H1 (cell line): ENCODE data around the gene ENPP6. TPM values are rescaled to one million over a fixed set of nuclear protein-coding genes. Genes with fewer than 3 reads are reported as not detected.

ENCODE experiments used
- CTCF ChIA-PET: fragments of 300-600 bp; sonication (Branson Sonifier 250); formaldehyde crosslinking; loops from one replicate; lab custom pipeline; 2021; ENCODE audit not compliant: partially characterized antibody; lab: Charles Lee
- POLR2A ChIA-PET: fragments of 300-600 bp; sonication (Branson Sonifier 250); formaldehyde crosslinking; loops from one replicate; lab custom pipeline; 2021; ENCODE audit warnings: inconsistent platforms; ENCODE audit not compliant: partially characterized antibody; lab: Charles Lee
- DNase-seq, 2 experiments: peaks; one replicate each; pipeline versions ENCODE4 v3.0.0 to v3.0.0-alpha.2; 2010 to 2022; ENCODE audit warnings: low spot score in 2 of 2, low read depth in 1 of 2, mixed read lengths in 1 of 2
- FAIRE-seq: peaks from 2 replicates; lab custom pipeline; 2011; peaks lifted over from hg19 to GRCh38; lab: Jason Lieb, UNC
- H2AFZ ChIP-seq: 2 replicates; pipeline ENCODE4 v1.8.1; 2012; ENCODE audit warnings: low read length, inconsistent platforms
- H2AK5ac ChIP-seq: 2 replicates; pipeline ENCODE4 v1.6.1; 2013; ENCODE audit warnings: low read depth, low read length
- H2BK120ac ChIP-seq: replicated peaks from 2 replicates; pipeline ENCODE3; 2013; ENCODE audit warnings: low read depth, low read length, inconsistent platforms
- H2BK12ac ChIP-seq: 2 replicates; pipeline ENCODE4 v1.6.1; 2013; ENCODE audit warnings: low read depth, low read length
- H2BK15ac ChIP-seq: 2 replicates; pipeline ENCODE4 v1.6.1; 2013; ENCODE audit warnings: low read length
- H2BK20ac ChIP-seq: 2 replicates; pipeline ENCODE4 v1.6.1; 2013; ENCODE audit warnings: low read length
- H2BK5ac ChIP-seq: 2 replicates; pipeline ENCODE4 v1.6.1; 2013; ENCODE audit warnings: low read depth, low read length
- H3K14ac ChIP-seq: 2 replicates; pipeline ENCODE4 v1.6.1; 2013; ENCODE audit warnings: inconsistent platforms; ENCODE audit not compliant: insufficient read length
- H3K18ac ChIP-seq: 2 replicates; pipeline ENCODE4 v1.6.1; 2013; ENCODE audit warnings: low read length; ENCODE audit errors: extremely low read depth
- H3K23ac ChIP-seq: 2 replicates; pipeline ENCODE4 v1.6.1; 2013; ENCODE audit warnings: inconsistent platforms; ENCODE audit not compliant: insufficient read length
- H3K23me2 ChIP-seq: 2 replicates; pipeline ENCODE4 v1.6.1; 2013; ENCODE audit warnings: low read depth, low read length
- H3K27ac ChIP-seq: 2 replicates; pipeline ENCODE4 v1.6.1; 2011; ENCODE audit warnings: low read depth, low read length, inconsistent platforms
- H3K27me3 ChIP-seq, 4 experiments: replicated peaks in 1 of 4; 1 replicate in 1 of 4; 2 replicates in 3 of 4; pipeline versions ENCODE4 v1.6.1 to v1.8.1; 2011 to 2013; ENCODE audit warnings: low read length in 3 of 4, mild to moderate bottlenecking in 3 of 4, inconsistent platforms in 2 of 4, mixed read lengths in 2 of 4, moderate library complexity in 1 of 4; ENCODE audit not compliant: control insufficient read depth in 3 of 4, insufficient read depth in 3 of 4; ENCODE audit errors: extremely low read depth in 1 of 4
- H3K36me3 ChIP-seq, 4 experiments: 2 replicates each; pipeline versions ENCODE4 v1.6.1 to v1.8.1; 2011 to 2013; ENCODE audit warnings: mild to moderate bottlenecking in 4 of 4, low read length in 3 of 4, moderate library complexity in 2 of 4, control low read depth in 1 of 4, inconsistent platforms in 1 of 4; ENCODE audit not compliant: insufficient read depth in 4 of 4, control insufficient read depth in 2 of 4
- H3K4ac ChIP-seq: replicated peaks from 2 replicates; pipeline ENCODE3; 2013; ENCODE audit warnings: low read length, low read depth, mixed read lengths, inconsistent platforms; ENCODE audit not compliant: insufficient read length
- H3K4me1 ChIP-seq, 4 experiments: replicated peaks in 1 of 4; 1 replicate in 1 of 4; 2 replicates in 3 of 4; pipeline versions ENCODE4 v1.6.1 to v1.8.1; 2011 to 2013; ENCODE audit warnings: low read length in 3 of 4, inconsistent platforms in 2 of 4, mixed read lengths in 1 of 4; ENCODE audit not compliant: insufficient read depth in 4 of 4, control insufficient read depth in 3 of 4
- H3K4me2 ChIP-seq, 2 experiments: 2 replicates each; pipeline versions ENCODE4 v1.6.1 to v1.8.1; 2011 to 2013; ENCODE audit warnings: low read depth in 2 of 2, low read length in 2 of 2, control low read depth in 1 of 2, inconsistent platforms in 1 of 2, mild to moderate bottlenecking in 1 of 2; ENCODE audit not compliant: insufficient read depth in 1 of 2
- H3K4me3 ChIP-seq, 4 experiments: fragments of 200-600, 300-600 bp in 1 of 4; sonication (generic), shearing (Covaris generic), sonication (Bioruptor Twin) in 1 of 4; 2 replicates each; pipeline versions ENCODE4 v1.5.1 to v1.8.1; 2011 to 2016; ENCODE audit warnings: low read length in 4 of 4, low read depth in 3 of 4, control low read depth in 2 of 4, inconsistent platforms in 2 of 4, mild to moderate bottlenecking in 2 of 4, mixed read lengths in 1 of 4, moderate library complexity in 1 of 4; ENCODE audit not compliant: insufficient read depth in 2 of 4; ENCODE audit errors: extremely low read depth in 1 of 4
- H3K56ac ChIP-seq: replicated peaks from 2 replicates; pipeline ENCODE3; 2013; ENCODE audit warnings: low read depth, mild to moderate bottlenecking, mixed read lengths, low read length, inconsistent platforms; ENCODE audit not compliant: insufficient read length
- H3K79me1 ChIP-seq: 2 replicates; pipeline ENCODE4 v1.6.1; 2013; ENCODE audit warnings: low read depth, low read length, control low read depth
- H3K79me2 ChIP-seq, 2 experiments: 2 replicates each; pipeline versions ENCODE4 v1.6.1 to v1.8.1; 2012 to 2013; ENCODE audit warnings: low read length in 2 of 2, mild to moderate bottlenecking in 2 of 2, inconsistent platforms in 1 of 2; ENCODE audit not compliant: insufficient read depth in 2 of 2, control insufficient read depth in 1 of 2
- H3K9ac ChIP-seq, 4 experiments: replicated peaks in 1 of 4; 1 replicate in 1 of 4; 2 replicates in 3 of 4; pipeline versions ENCODE4 v1.6.1 to v1.8.1; 2011 to 2013; ENCODE audit warnings: low read depth in 3 of 4, low read length in 3 of 4, control low read depth in 2 of 4, mild to moderate bottlenecking in 2 of 4, moderate library complexity in 2 of 4, inconsistent platforms in 1 of 4; ENCODE audit errors: extremely low read depth in 1 of 4
- H3K9me3 ChIP-seq, 2 experiments: 2 replicates each; pipeline versions ENCODE4 v1.6.1 to v1.8.1; 2012 to 2013; ENCODE audit warnings: mild to moderate bottlenecking in 2 of 2, moderate library complexity in 2 of 2, control low read depth in 1 of 2, inconsistent platforms in 1 of 2, low read depth in 1 of 2, low read length in 1 of 2, mixed read lengths in 1 of 2; ENCODE audit not compliant: insufficient read depth in 2 of 2
- H4K20me1 ChIP-seq, 2 experiments: replicated peaks in 1 of 2; 2 replicates each; pipeline versions ENCODE3 to v1.8.1; 2011 to 2013; ENCODE audit warnings: inconsistent platforms in 2 of 2, low read length in 2 of 2, mild to moderate bottlenecking in 1 of 2; ENCODE audit not compliant: insufficient read depth in 2 of 2, control insufficient read depth in 1 of 2
- H4K5ac ChIP-seq: 2 replicates; pipeline ENCODE4 v1.6.1; 2013; ENCODE audit warnings: low read length, low read depth, mixed read lengths, inconsistent platforms; ENCODE audit not compliant: insufficient read length
- H4K8ac ChIP-seq: 2 replicates; pipeline ENCODE4 v1.8.0; 2013; ENCODE audit warnings: mild to moderate bottlenecking, moderate library complexity, low read length, inconsistent platforms; ENCODE audit not compliant: insufficient read depth; ENCODE audit errors: extremely low read depth
- H4K91ac ChIP-seq: replicated peaks from 2 replicates; pipeline ENCODE3; 2013; ENCODE audit warnings: low read length, mixed read lengths, inconsistent platforms; ENCODE audit not compliant: insufficient read length
- CBX5 ChIP-seq: fragments of 300-800, 300-1000 bp; sonication (generic); IDR thresholded peaks from 2 replicates; pipeline ENCODE4 v1.7.1; 2016; ENCODE audit warnings: antibody characterized with exemption, low read length, low read depth
- CREB1 ChIP-seq: IDR thresholded peaks from 2 replicates; pipeline ENCODE4 v1.6.1; 2012; ENCODE audit warnings: inconsistent platforms
- EP300 ChIP-seq, 2 experiments: IDR thresholded peaks; 1 replicate in 1 of 2; 2 replicates in 1 of 2; pipeline ENCODE4 v1.6.1; 2011 to 2012; ENCODE audit warnings: low read depth in 2 of 2, low read length in 2 of 2, mild to moderate bottlenecking in 2 of 2, borderline replicate concordance in 1 of 2, inconsistent platforms in 1 of 2, moderate library complexity in 1 of 2
- POLR2AphosphoS5 ChIP-seq: IDR thresholded peaks from 2 replicates; pipeline ENCODE4 v1.6.1; 2011; ENCODE audit warnings: low read depth, low read length
- SP4 ChIP-seq: IDR thresholded peaks from 2 replicates; pipeline ENCODE4 v1.6.1; 2012; ENCODE audit warnings: low read length, inconsistent platforms
- SUZ12 ChIP-seq: fragments of 200-600 bp; sonication (generic); IDR thresholded peaks from 2 replicates; pipeline ENCODE4 v1.6.1; 2012; ENCODE audit warnings: mild to moderate bottlenecking, inconsistent platforms, low read length, moderate library complexity, mixed read lengths
- TCF12 ChIP-seq: IDR thresholded peaks from 2 replicates; pipeline ENCODE4 v1.6.1; 2011; ENCODE audit warnings: low read depth, mild to moderate bottlenecking, low read length
- WGBS, 2 experiments: shearing (Covaris generic) in 1 of 2; methylation state at CpG; one replicate each; pipeline versions ENCODE4 v1.1.6 to v1.1.7; 2013 to 2015; ENCODE audit warnings: low lambda C conversion rate in 2 of 2, mixed read lengths in 2 of 2, inconsistent platforms in 1 of 2, low coverage in 1 of 2, missing lambda C conversion rate in 1 of 2; ENCODE audit not compliant: insufficient replicate concordance in 2 of 2, insufficient coverage in 1 of 2, insufficient read length in 1 of 2; ENCODE audit errors: extremely low coverage in 1 of 2, missing lambda C conversion rate in 1 of 2; 5-methylcytosine and 5-hydroxymethylcytosine counted together
- polyA plus RNA-seq, 7 experiments: library from polyadenylated mRNA; depleted of rRNA in 3 of 7; stranded (reverse) in 5 of 7; unstranded in 2 of 7; fragments of >200 nt in 5 of 7; fragments of 200-250 nt in 2 of 7; gene quantifications; 1 replicate in 5 of 7; 2 replicates in 1 of 7; 4 replicates in 1 of 7; pipeline versions ENCODE4 v1.2.1 to v1.2.3, GENCODE V29; 2011 to 2013; ENCODE audit warnings: missing spikeins in 2 of 7, mixed read lengths in 2 of 7
- total RNA-seq: library from RNA; stranded (reverse); fragmentation: NEBNext Ultra II Directional; extraction: Animal tissue kit (Norgen Biotek cat#: 25700); gene quantifications from 2 replicates; pipeline ENCODE4 v1.2.1, GENCODE V29; 2021

The ENPP6 gene
- total and polyA plus RNA-seq, 2 of the 8 experiments (the other 6 are each of a cell fraction or from before 2014, with no cell fraction given): 0.11 to 0.20 TPM

DNA sequence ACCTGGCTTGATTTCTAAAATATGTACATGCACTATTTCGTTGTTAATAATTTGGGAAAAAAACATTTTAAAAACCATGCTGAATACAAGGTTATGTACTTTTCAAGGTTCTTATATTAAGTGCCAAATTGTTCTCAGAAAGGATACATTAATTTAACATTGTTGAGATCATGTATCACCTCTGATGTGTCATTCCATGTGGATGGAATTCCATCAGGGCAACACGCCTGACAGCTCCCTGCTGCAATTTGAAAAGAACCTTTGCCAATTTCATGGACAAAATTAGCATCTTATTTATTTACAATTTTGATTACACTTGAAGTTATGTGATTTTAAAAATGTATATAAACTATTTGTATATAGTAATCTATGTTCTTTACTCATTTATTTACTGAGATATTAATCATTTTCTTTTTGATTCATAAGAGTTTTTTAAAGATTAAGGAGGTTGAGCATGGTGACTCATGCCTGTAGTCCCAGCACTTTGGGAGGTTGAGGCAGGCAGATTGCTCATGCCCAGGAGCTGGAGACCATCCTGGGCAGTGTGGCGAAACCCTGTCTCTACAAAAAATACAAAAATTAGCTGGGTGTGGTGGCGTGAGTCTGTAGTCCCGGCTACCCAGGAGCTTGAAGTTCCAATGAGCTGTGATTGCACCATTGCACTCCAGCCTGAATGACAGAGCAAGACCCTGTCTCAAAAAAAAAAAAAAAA is 142.8 kb downstream of the ENPP6 start:
- ChIA-PET CTCF (interaction anchor here (0.9 to 1.6 kb wide), 3 partner anchors 10 to 25 kb away, joined by 3 to 5 read pairs (median 4); no protein-coding TSS in a partner anchor), POLR2A (no interaction called here)
- Histone ChIP-seq H3K14ac (no peak overlapping the region), H3K4me2 (no peak overlapping the region), H3K9ac (no peak overlapping the region), H3K79me2 (no peaks in the 10 kb centered on the region), H3K4ac (no peak overlapping the region), H3K79me1 (no peaks in the 10 kb centered on the region), H3K4me1 (no peaks in the 10 kb centered on the region), H2BK15ac (no peak overlapping the region), H2BK5ac (no peak overlapping the region), H2BK120ac (no peak overlapping the region), H2BK20ac (no peak overlapping the region), H4K8ac (no peak overlapping the region), H3K36me3 (no peaks in the 10 kb centered on the region), H3K23ac (no peak overlapping the region), H3K23me2 (no peaks in the 10 kb centered on the region), H4K91ac (no peak overlapping the region), H3K18ac (no peak overlapping the region), H4K20me1 (no peaks in the 10 kb centered on the region), H3K56ac (no peak overlapping the region), H3K9me3 (no peaks in the 10 kb centered on the region), H3K4me3 (no peak overlapping the region), H3K27me3 (no peaks in the 10 kb centered on the region), H3K27ac (no peak overlapping the region), H2AK5ac (no peak overlapping the region), H2BK12ac (no peak overlapping the region), H4K5ac (no peak overlapping the region), H2AFZ (no peak overlapping the region)
- 86% methylated on average over 5 of the region's 5 CpGs; no CpG with 5 or more reads in 1 of the 2 experiments for WGBS, 2 experiments
- TF ChIP-seq TCF12 (no peak), CBX5 (no peak), CREB1 (no peak), SP4 (no peak), POLR2AphosphoS5 (no peak), SUZ12 (no peak), EP300 (IDR thresholded peaks at IDR 0.05; ENCODE audit: borderline replicate concordance in 1 of 2, low read depth in 2 of 2, low read length in 2 of 2) (no peak)
- no peak for DNase-seq
- FAIRE-seq: no peak
